Progenitor cell of endocrine pancreas (in vitro differentiated cells): ENCODE measurements around the gene CEP192. TPM values are rescaled to one million over a fixed set of nuclear protein-coding genes. Genes with fewer than 3 reads are reported as not detected.
A peak's percentile ranks its signal among the peaks of the same experiment; 100 is the strongest.

Experiments
- DNase-seq: peaks from one replicate; pipeline ENCODE4 v3.0.0; 2021; ENCODE audit warnings: low spot score; ENCODE audit not compliant: unreplicated experiment
- H3K27ac Mint-ChIP-seq: 2 replicates; pipeline ENCODE4 v1.8.0; 2021; ENCODE audit warnings: mild to moderate bottlenecking, moderate library complexity, mixed read lengths
- H3K27me3 Mint-ChIP-seq: 2 replicates; pipeline ENCODE4 v1.8.0; 2021; ENCODE audit warnings: mixed read lengths
- H3K36me3 Mint-ChIP-seq: 2 replicates; pipeline ENCODE4 v1.8.0; 2022; ENCODE audit warnings: mixed read lengths; ENCODE audit not compliant: insufficient read depth
- H3K4me1 Mint-ChIP-seq: 2 replicates; pipeline ENCODE4 v1.8.0; 2021; ENCODE audit warnings: low read depth, mixed read lengths
- H3K4me3 Mint-ChIP-seq: 2 replicates; pipeline ENCODE4 v1.8.0; 2021; ENCODE audit warnings: low read depth, mild to moderate bottlenecking, moderate library complexity, mixed read lengths
- H3K9me3 Mint-ChIP-seq: 2 replicates; pipeline ENCODE4 v1.8.0; 2021; ENCODE audit warnings: low read depth, mixed read lengths
- total RNA-seq: library from RNA; stranded (reverse); gene quantifications from 2 replicates; pipeline ENCODE4 v1.2.1, GENCODE V29; 2021
- TF ChIP-seq, protein P1 (sequence below): fragments of 200-600 bp; sonication (generic); IDR thresholded peaks from one replicate; pipeline ENCODE4 v1.5.0; 2021; ENCODE audit warnings: antibody characterized with exemption, mild to moderate bottlenecking; ENCODE audit not compliant: unreplicated experiment

CEP192 gene
- total RNA-seq, 1 donor from 2014 or later, result 28.4 TPM

GRCh38 chr18:13100942-13101658 lies 109.9 kb downstream of the CEP192 start:
- DNase-seq, result no peak
- TF ChIP-seq, protein P1, sequence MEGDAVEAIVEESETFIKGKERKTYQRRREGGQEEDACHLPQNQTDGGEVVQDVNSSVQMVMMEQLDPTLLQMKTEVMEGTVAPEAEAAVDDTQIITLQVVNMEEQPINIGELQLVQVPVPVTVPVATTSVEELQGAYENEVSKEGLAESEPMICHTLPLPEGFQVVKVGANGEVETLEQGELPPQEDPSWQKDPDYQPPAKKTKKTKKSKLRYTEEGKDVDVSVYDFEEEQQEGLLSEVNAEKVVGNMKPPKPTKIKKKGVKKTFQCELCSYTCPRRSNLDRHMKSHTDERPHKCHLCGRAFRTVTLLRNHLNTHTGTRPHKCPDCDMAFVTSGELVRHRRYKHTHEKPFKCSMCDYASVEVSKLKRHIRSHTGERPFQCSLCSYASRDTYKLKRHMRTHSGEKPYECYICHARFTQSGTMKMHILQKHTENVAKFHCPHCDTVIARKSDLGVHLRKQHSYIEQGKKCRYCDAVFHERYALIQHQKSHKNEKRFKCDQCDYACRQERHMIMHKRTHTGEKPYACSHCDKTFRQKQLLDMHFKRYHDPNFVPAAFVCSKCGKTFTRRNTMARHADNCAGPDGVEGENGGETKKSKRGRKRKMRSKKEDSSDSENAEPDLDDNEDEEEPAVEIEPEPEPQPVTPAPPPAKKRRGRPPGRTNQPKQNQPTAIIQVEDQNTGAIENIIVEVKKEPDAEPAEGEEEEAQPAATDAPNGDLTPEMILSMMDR, result no peak
- peaks cover 54% of the 10 kb centered on the region for H3K36me3 Mint-ChIP-seq
- no peaks in the 10 kb centered on the region for H3K27me3 Mint-ChIP-seq
- H3K27ac Mint-ChIP-seq, result no peak overlapping the region
- H3K4me1 Mint-ChIP-seq, result no peaks in the 10 kb centered on the region
- H3K9me3 Mint-ChIP-seq, result peaks cover 2% of the 10 kb centered on the region
- H3K4me3 Mint-ChIP-seq, result no peak overlapping the region

DNA sequence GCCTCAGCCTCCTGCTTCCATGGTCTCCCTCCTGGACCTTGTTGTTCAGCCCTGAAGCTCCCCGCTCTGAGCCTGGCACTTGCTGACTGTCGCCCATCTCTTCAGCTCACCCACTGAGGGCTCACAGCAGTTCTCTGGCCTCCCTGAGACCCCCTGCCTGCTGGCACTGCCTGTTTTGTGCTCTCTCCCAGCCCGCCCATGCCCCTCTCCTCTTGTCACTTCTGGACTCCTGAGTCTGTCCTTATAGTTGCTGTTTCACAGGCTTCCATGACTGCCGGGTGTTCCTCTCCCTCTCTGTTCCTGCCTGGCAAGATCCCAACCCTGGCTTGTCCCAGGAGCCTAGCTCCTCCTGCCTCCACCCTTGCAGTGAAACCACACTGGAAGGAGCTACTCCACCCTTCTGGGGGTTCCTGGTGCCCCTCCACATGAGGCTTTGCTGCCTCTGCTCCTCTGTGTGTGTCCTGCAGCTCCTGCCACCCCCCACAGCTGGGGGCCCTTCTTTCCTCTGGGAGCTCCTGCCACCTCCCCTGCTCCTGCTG lies 110.6 kb downstream of the CEP192 start:
- H3K4me3 Mint-ChIP-seq, result no peak overlapping the region
- peak overlapping the region; percentile 68 for H3K27ac Mint-ChIP-seq
- no peaks in the 10 kb centered on the region for H3K9me3 Mint-ChIP-seq
- TF ChIP-seq, protein P1, result no peak
- peaks cover 55% of the 10 kb centered on the region for H3K36me3 Mint-ChIP-seq
- H3K27me3 Mint-ChIP-seq, result no peaks in the 10 kb centered on the region
- no peaks in the 10 kb centered on the region for H3K4me1 Mint-ChIP-seq
- no peak for DNase-seq

- Mint-ChIP-seq H3K4me1 (no peaks in the 10 kb centered on the region), H3K9me3 (peaks cover 5% of the 10 kb centered on the region), H3K36me3 (peaks cover 64% of the 10 kb centered on the region), H3K27ac (no peak overlapping the region), H3K27me3 (no peaks in the 10 kb centered on the region), H3K4me3 (no peak overlapping the region)
- no peak for DNase-seq
- TF ChIP-seq, protein P1, result peak; percentile 32
Measured at GRCh38 chr18:13103366-13103765, 112.2 kb downstream of the CEP192 start.

- no peak for DNase-seq
- no peaks in the 10 kb centered on the region for H3K27me3 Mint-ChIP-seq
- H3K4me3 Mint-ChIP-seq, result no peak overlapping the region
- peaks cover 63% of the 10 kb centered on the region for H3K36me3 Mint-ChIP-seq
- H3K4me1 Mint-ChIP-seq, result no peaks in the 10 kb centered on the region
- peaks cover 5% of the 10 kb centered on the region for H3K9me3 Mint-ChIP-seq
- TF ChIP-seq, protein P1, result no peak
- no peak overlapping the region for H3K27ac Mint-ChIP-seq
Measured at GRCh38 chr18:13105059-13105458, 113.9 kb downstream of the CEP192 start.

DNA sequence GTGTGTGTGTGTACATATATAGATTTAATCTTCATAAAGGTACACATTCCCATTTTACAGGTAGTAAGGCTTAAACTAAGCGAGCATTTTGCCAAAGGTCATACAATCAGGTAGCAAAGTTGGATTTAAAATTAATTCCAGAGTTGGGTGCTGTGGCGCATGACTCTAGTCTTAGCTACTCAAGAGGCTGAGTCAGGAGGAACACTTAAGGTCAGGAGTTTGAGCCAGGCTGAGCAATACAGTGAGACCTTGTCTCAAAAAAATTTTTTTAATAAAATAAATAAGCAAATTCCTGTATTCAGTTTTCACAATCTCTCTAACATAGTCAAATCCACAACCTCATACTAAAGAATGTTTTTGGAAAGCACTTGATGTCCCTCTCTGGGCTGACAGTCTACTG lies 115.9 kb downstream of the CEP192 start:
- Mint-ChIP-seq H3K9me3 (peaks cover 5% of the 10 kb centered on the region), H3K36me3 (peaks cover 54% of the 10 kb centered on the region), H3K27me3 (no peaks in the 10 kb centered on the region), H3K27ac (no peak overlapping the region), H3K4me1 (no peaks in the 10 kb centered on the region), H3K4me3 (no peak overlapping the region)
- TF ChIP-seq, protein P1, result no peak
- no peak for DNase-seq
